Nephron (organoid): Measurements from ENCODE around the gene RHO.

Experiments
- H3K27ac Mint-ChIP-seq, 3 experiments: 2 replicates each; pipeline ENCODE4 v1.8.0; 2020; ENCODE audit warnings: mixed read lengths in 3 of 3, mild to moderate bottlenecking in 2 of 3, moderate library complexity in 1 of 3
- H3K27me3 Mint-ChIP-seq: 2 replicates; pipeline ENCODE4 v1.8.0; 2021; ENCODE audit warnings: low read depth, mild to moderate bottlenecking, moderate library complexity, mixed read lengths
- H3K36me3 Mint-ChIP-seq: 2 replicates; pipeline ENCODE4 v1.8.0; 2020; ENCODE audit warnings: low read depth, mixed read lengths
- H3K4me1 Mint-ChIP-seq: 2 replicates; pipeline ENCODE4 v1.8.0; 2020; ENCODE audit warnings: mixed read lengths
- H3K4me3 Mint-ChIP-seq, 3 experiments: 2 replicates each; pipeline ENCODE4 v1.8.0; 2020; ENCODE audit warnings: mild to moderate bottlenecking in 3 of 3, mixed read lengths in 3 of 3, moderate library complexity in 2 of 3
- H3K9me3 Mint-ChIP-seq: 2 replicates; pipeline ENCODE4 v1.8.0; 2020; ENCODE audit warnings: mixed read lengths
- TF ChIP-seq, protein P1 (sequence below), 3 experiments: fragments of 200-600 bp; sonication (generic); IDR thresholded peaks; one replicate each; pipeline ENCODE4 v1.5.0; 2021; ENCODE audit warnings: antibody characterized with exemption in 3 of 3; ENCODE audit not compliant: unreplicated experiment in 3 of 3

Gene RHO

DNA sequence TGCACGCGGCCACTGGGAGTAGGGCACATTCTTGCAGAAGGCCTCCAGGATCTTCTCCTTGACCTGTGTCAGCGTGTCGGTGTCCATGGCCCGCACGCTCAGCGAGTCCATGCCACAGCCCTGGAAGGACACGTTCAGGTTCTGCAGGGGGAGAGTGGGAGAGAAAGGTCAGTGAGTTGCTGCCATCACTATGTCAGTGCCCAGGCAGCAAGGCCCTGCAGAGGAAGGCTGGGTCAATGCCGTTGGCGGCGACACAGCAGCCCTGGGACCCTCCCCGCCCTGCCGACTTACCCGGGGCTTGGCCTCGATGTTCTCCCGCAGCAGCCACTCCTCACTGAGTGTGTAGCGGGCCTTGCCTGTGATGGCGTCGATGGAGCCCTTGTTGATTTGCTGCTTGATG is 34.4 kb downstream of the RHO start:
- Mint-ChIP-seq H3K36me3 (peaks cover 8% of the 10 kb centered on the region), H3K27me3 (no peaks in the 10 kb centered on the region), H3K4me3 (no peak overlapping the region), H3K4me1 (peaks cover 38% of the 10 kb centered on the region), H3K9me3 (no peaks in the 10 kb centered on the region), H3K27ac (peak overlapping the region in 1 of 3 experiments; percentile 84)
- TF ChIP-seq, protein P1, sequence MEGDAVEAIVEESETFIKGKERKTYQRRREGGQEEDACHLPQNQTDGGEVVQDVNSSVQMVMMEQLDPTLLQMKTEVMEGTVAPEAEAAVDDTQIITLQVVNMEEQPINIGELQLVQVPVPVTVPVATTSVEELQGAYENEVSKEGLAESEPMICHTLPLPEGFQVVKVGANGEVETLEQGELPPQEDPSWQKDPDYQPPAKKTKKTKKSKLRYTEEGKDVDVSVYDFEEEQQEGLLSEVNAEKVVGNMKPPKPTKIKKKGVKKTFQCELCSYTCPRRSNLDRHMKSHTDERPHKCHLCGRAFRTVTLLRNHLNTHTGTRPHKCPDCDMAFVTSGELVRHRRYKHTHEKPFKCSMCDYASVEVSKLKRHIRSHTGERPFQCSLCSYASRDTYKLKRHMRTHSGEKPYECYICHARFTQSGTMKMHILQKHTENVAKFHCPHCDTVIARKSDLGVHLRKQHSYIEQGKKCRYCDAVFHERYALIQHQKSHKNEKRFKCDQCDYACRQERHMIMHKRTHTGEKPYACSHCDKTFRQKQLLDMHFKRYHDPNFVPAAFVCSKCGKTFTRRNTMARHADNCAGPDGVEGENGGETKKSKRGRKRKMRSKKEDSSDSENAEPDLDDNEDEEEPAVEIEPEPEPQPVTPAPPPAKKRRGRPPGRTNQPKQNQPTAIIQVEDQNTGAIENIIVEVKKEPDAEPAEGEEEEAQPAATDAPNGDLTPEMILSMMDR (IDR thresholded peaks at IDR 0.05; ENCODE audit: unreplicated experiment in 3 of 3): no peak

DNA sequence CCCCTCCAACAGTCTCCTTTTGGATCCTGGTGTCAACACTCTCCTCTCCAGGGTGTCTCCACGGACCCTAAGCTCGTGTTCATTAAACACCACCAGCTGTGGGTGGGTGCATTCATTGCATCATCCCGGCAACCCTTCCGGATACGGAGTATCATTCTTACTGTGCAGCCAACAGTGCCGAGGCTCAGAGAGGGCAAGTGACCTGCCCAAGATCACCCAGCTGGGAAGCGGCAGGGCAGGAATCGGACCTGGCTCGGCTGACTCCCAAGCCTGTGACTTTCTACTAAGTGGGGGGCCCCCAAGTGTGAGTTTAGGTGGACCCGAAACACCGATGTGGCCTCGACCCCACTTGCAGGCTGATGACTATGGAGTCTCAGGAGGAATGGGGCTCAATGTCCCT is 34.9 kb downstream of the RHO start:
- Mint-ChIP-seq H3K27me3 (no peaks in the 10 kb centered on the region), H3K27ac (peak overlapping the region in 2 of 3 experiments; percentile 79 to 84), H3K4me3 (no peak overlapping the region), H3K9me3 (no peaks in the 10 kb centered on the region), H3K4me1 (peaks cover 37% of the 10 kb centered on the region), H3K36me3 (peaks cover 7% of the 10 kb centered on the region)
- TF ChIP-seq, protein P1 (IDR thresholded peaks at IDR 0.05; ENCODE audit: unreplicated experiment in 3 of 3): no peak

- H3K27ac Mint-ChIP-seq: peak overlapping the region in 2 of 3 experiments; percentile 79 to 84
- no peaks in the 10 kb centered on the region for H3K27me3 Mint-ChIP-seq
- no peak overlapping the region for H3K4me3 Mint-ChIP-seq
- peaks cover 37% of the 10 kb centered on the region for H3K4me1 Mint-ChIP-seq
- peaks cover 7% of the 10 kb centered on the region for H3K36me3 Mint-ChIP-seq
- TF ChIP-seq, protein P1 (IDR thresholded peaks at IDR 0.05; ENCODE audit: unreplicated experiment in 3 of 3): no peak
- no peaks in the 10 kb centered on the region for H3K9me3 Mint-ChIP-seq
Observed at GRCh38 chr3:129563850-129564535, 35.6 kb downstream of the RHO start.

GRCh38 chr3:129564981-129565644 is 36.7 kb downstream of the RHO start:
- Mint-ChIP-seq H3K36me3 (peaks cover 11% of the 10 kb centered on the region), H3K27ac (peak overlapping the region in 2 of 3 experiments; percentile 65 to 72), H3K9me3 (no peaks in the 10 kb centered on the region), H3K4me1 (peaks cover 39% of the 10 kb centered on the region), H3K4me3 (no peak overlapping the region), H3K27me3 (no peaks in the 10 kb centered on the region)
- TF ChIP-seq, protein P1 (IDR thresholded peaks at IDR 0.05; ENCODE audit: unreplicated experiment in 3 of 3): no peak

GRCh38 chr3:129565902-129566301 is 37.5 kb downstream of the RHO start:
- H3K4me1 Mint-ChIP-seq: peaks cover 33% of the 10 kb centered on the region
- H3K4me3 Mint-ChIP-seq: no peak overlapping the region
- H3K27ac Mint-ChIP-seq: no peak overlapping the region
- TF ChIP-seq, protein P1 (IDR thresholded peaks at IDR 0.05; ENCODE audit: unreplicated experiment in 3 of 3): no peak
- H3K27me3 Mint-ChIP-seq: no peaks in the 10 kb centered on the region
- no peaks in the 10 kb centered on the region for H3K9me3 Mint-ChIP-seq
- peaks cover 8% of the 10 kb centered on the region for H3K36me3 Mint-ChIP-seq
